ENCODE results near the gene RNF183.
"Not testable (repeated sequence)": the region's sequence is repeated elsewhere in the genome, so short reads cannot be mapped to it uniquely, and the experiment has no call there.

RNF183 gene

DNA sequence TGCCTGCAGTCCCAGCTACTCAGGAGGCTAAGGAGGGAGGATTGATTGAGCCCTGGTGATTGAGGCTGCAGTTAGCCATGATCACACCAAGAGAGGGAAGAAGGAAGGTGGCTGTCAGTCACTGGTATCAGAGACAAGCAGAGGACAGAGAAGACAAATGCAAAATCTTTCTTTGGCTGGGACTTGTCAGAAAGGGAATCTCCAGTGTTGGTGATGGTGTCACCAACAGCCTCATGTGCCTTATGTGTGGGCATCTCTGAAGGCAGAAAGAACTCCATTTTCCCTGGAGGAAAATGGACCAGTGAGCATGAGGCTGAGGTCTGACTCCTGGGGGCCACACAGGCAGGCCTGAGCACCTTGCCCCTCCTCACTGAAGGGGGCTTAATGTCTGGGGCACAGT is 12.1 kb upstream of the RNF183 start:
- DNase-seq = no peak

- no peak for DNase-seq
Measured at GRCh38 chr9:113313261-113313660, 10.1 kb upstream of the RNF183 start.

DNA sequence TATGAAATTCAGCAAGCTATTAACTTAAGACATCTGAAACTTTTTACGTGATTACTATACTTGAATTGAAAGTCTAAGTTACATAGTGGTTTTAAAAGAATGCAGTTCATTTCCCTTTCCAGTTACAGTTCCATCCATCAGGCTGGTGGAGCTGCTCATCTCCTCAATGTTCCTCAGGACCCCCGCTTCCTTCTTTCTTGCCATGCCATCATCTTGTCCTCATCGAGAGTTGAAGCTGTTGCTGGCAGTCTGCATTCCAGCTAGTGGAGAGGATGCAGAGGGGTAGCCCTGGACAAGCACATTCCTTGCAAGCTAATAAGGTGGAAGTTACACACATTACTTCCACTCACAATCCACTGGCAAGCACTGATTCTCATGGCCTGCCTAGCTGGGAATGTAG is 8.8 kb upstream of the RNF183 start:
- no peak for DNase-seq

DNA sequence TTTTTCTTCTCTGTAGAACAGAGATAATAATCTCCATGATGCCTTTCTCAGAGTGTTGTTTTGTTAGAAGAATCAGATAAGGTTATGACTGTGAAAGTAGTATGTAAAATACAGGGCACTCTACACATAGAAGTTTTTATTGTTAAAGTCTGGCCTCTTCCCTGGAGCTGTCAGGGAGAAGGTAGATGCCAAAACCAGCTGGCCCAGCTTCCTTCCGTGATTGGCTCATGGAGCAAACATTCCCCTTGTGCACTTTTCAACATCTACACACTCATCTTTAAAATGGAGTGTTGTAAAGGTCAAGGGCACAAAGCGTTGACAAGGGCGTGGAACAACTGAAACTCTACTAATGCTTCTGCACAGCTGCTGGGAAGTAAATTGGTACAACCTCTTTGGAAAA is 7.4 kb upstream of the RNF183 start:
- DNase-seq = no peak

GRCh38 chr9:113309204-113309813 is 6.1 kb upstream of the RNF183 start:
- peak in 1 of 2 experiments; percentile 27 for DNase-seq

DNA sequence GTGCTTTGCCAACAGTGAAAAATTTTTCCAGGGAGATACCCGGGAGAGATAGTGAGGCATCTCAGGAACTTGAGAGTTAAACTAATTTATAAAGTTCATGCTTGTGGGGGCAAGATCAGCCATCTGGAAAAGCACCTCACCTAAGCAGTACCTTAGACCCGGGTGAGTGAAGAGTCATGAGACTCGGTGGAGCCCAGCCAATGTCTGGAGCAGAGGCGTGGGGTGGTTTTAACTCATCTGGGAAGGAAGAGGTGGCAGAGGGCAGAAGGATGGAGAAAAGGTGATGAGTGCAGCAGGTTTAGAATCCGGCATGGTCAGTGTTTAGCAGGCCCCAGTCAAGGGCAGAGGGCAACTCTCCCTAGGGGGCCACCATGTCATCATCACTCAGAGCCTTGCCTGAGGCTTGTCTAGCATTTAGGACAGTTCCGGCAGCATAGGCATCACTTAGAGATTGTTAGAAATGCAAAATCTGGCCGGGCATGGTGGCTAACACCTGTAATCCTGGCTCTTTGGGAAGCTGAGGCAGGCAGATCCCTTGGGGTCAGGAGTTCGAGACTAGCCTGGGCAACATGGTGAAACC is 4.3 kb upstream of the RNF183 start:
- no peak for DNase-seq

GRCh38 chr9:113306566-113306965 is 3.4 kb upstream of the RNF183 start:
- DNase-seq = no peak

- DNase-seq = no peak
Measured at GRCh38 chr9:113301548-113301947, 1.6 kb downstream of the RNF183 start.

DNA sequence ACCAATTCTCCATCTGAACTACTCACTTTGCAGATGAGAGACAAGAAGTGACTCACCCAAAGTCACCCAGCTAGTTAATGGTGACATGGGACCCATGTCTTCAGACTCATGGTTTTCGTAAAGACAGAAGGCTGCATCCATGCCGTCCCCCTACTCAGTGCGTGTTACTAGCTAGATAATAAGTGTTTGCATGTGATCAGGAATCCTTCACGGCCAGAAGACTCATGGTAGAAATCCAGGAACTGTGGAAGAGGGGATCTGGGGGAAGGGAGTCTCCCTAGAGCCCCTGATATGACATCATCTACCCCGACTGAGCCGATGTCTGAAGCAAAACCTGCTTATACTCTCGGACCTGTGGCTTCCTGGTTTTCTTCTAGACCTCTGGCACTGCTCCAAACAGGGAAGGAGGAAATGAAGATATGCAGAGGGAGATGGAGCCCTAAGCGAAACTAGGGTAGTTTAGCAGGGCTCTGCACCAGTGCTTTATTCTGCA is 3.3 kb downstream of the RNF183 start:
- DNase-seq = no peak

DNA sequence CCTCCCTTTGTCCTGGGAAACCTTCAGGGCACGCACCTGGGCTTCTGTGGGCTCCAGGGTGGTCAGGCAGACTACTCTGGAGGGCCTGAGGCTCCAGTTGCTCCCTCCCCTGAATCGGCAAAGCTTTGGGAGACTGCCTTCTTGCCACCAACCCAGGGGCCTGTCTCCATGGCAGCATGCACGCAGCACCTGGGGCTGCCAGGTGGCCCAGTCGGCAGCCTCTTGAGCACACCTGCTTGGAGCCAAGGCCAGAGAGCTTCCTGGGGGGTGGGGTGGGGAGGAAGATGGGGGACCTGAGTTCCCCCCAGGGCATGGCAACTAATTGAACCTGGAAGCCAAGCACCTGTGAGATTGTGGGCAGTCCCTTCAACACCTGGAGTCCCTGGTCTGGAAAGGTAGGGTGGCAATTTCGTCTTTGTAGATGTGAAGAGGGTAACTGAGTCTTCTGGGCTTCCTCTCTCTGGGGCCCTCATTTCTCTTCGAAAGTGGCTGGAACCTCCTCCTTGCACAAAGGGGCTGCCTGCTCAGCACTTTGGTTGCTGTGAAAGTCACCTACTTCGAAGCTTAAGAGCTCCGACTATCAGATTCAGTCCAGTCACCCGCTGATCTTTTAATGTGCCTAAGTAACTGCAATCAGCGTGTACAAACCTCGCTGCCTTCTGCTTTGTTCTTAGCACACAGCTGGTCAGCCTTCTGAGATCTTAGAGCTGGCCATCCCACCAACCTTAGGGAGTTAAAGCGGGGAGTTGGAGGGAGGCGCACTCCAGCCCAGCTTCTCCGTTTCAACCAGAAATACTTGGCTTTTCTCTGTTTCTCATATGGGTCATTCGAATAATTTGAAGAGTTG is 4.0 kb downstream of the RNF183 start:
- peak; percentile 11 to 25 for DNase-seq

DNA sequence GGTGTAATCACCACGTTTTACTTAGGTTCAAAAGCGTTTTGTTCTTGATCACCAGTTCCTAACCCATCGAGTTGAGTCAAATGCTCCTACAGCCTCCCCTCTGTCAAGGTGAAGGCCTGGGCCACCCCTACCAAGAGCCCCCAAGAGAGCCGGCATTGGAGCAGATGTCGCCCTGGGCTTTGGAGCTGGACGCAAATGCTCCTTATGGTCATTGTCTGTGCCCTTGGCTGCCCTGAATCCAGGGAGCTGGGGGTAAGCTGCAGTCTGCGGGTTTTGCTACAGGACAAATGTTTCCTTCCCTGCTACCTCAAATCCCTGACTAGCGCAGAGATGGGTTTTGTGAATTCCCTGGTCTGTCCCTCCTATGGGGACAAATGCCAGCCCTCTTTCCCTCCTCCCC is 4.9 kb downstream of the RNF183 start:
- no peak for DNase-seq

DNA sequence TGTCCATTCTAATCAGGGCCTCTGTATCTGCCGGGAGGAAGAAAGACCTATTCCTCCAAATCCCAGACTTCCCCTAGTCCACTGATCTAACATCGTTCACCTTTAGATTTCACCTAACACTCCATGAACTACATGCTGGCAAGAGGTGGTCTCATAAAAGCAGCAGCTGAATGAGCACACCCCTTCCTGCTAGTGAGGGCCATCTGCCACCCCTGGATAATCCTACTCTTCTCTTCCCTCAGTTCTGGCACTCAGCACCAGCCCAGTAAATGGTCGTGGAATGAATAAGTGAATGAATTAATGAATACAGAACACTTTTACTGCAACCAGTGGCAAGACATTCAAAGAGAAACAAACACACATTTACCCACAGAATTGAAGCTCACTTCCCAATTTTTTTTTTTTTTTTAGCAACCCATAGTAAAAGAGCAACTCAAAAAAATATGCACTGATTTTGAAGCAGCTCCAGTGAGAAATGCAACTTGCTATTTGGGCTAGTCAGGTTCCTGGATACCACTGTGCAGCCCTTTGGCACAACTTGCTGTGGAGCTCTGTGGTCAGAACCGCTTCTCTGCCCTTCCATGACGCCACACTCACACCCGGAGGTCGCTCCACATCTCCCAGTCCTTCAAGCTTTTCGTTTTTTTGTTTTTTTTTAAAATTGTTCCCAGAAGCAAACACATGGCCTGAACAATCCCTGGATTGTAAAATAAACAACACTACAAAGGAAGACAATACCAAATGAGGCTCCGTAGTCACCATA is 6.2 kb downstream of the RNF183 start:
- no peak for DNase-seq

GRCh38 chr9:113296247-113296646 is 6.9 kb downstream of the RNF183 start:
- not testable (repeated sequence) for DNase-seq

- no peak for DNase-seq
Measured at GRCh38 chr9:113293285-113293878, 9.8 kb downstream of the RNF183 start.

DNA sequence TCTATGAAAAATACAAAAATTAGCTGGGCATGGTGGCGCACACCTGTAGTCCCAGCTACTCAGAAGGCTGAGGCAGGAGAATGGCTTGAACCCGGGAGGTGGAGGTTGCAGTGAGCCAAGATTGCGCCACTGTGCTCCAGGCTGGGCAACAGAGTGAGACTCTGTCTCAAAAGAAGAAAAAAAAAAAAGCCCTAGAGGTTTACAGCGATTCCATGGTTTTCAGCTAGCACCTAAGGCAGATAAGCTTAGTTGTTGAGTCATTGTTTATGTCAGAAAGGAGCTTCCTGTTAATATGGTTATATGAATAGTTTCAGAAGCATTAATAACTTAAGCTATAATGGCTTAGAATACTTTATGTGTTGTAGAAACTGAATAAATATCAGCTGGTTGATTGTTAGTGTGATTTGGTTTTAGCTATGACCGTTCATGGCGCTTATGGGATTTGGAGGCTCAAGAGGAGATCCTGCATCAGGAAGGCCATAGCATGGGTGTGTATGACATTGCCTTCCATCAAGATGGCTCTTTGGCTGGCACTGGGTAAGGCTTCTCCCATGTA is 13.0 kb downstream of the RNF183 start:
- no peak for DNase-seq

GRCh38 chr9:113289091-113289490 is 14.1 kb downstream of the RNF183 start:
- no peak for DNase-seq

DNA sequence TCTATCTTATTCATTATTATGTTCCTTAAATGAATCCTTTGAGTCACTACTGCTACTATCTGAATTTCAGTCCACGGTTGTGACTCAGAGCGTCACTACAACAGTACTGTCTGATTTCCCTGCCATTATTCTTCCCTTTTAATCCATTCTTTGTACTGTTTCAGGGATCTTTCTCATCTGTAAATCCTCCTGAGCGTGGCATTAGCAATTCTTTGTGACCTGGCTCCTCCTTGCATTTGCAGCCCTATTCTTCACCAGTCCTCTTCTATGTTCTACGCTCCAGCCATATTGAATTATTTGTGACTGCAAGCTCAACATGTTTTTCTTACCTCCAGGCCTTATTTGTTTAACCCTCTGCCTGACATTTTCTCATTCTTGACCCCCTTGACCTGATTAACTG is 21.8 kb downstream of the RNF183 start:
- no peak for DNase-seq

GRCh38 chr9:113278840-113279239 is 24.3 kb downstream of the RNF183 start:
- DNase-seq = no peak

DNA sequence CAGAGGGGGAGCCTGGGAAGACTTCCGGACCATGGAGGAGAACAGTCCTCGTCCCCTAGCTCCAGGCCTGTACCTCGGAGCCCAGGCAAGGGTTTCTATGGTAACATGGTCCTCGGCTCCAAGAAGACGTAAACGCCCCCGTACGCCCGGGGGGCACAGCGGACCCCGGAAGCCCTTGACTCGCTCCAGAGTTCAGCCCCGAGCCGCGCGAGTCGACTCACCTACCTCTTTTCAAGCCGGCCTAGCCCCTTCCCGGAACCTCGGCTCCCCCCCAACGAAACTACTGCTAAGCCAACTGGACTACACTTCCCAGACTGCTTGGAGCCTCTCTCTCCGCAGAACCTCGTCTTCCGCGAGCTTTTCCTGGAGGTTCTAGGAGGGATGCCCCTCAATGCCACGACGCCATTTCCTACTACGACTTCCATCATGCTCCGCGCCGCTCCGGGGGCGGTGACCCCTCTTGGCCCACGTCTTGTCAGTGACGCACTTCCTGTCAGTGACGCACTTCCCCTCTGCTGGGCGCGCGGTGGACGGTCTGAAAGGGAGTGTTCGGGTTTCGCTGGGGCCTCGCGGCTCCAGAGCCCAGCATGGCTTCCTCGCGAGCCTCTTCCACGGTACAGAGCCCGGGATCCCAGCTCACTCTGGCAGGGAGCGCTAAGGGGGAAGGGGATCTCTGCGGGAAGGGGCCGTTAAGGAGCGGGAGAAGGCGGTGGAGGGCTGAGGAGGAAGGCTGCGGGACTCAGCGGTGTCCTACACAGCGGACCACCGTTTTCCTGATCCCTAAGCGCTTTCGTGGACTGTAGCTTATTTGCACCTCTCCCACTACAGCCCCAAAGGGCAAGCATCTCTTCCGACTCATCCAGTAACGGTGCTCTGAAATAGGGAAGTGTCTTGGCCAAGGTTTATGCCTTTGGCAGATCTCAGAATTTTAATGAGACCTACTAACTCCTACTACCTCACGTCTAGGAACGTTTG is 27.7 kb downstream of the RNF183 start, which contains the start of the genes CDC26 and PRPF4:
Gene CDC26 (minus strand): TSS at position 416 of the 975 bp plus-strand sequence. CDS start 3,065 bp downstream, outside the sequence.
Gene PRPF4 (plus strand): TSS at position 502 of the 975 bp plus-strand sequence. CDS start 86 bp downstream, at position 588.
- peak; percentile 95 to 96 for DNase-seq

GRCh38 chr9:113274474-113275156 is 28.6 kb downstream of the RNF183 start:
- peak; percentile 61 to 65 for DNase-seq
